Gastrocnemius medialis (tissue), 4 donors: ENCODE data around the gene IL15. TPM values are rescaled to one million over a fixed set of nuclear protein-coding genes. Genes with fewer than 3 reads are reported as not detected.

Experiments
- ATAC-seq, 2 donors: fragments of 150-250 bp; one replicate each; pipeline ENCODE4 v1.9.1; 2016
- DNase-seq, 2 donors: peaks; one replicate each; pipeline ENCODE4 v3.0.0-alpha.2; 2019
- H3K27ac ChIP-seq, 4 donors: fragments of 200-600 bp; sonication (generic); 1 replicate in 1 of 4; 2 replicates in 3 of 4; pipeline ENCODE4 v1.5.1; 2016 to 2018; ENCODE audit warnings: mild to moderate bottlenecking in 2 of 4, moderate library complexity in 1 of 4
- H3K27me3 ChIP-seq, 3 donors: fragments of 200-600 bp; sonication (generic) in 2 of 3; 1 replicate in 1 of 3; 2 replicates in 2 of 3; pipeline versions ENCODE4 v1.5.1 to v1.6.0; 2016 to 2019; ENCODE audit warnings: mild to moderate bottlenecking in 1 of 3, moderate library complexity in 1 of 3
- H3K36me3 ChIP-seq, 2 donors: fragments of 200-600 bp; sonication (generic) in 1 of 2; one replicate each; pipeline ENCODE4 v1.5.1; 2017 to 2018
- H3K4me1 ChIP-seq, 2 donors: fragments of 200-600 bp; sonication (generic) in 1 of 2; one replicate each; pipeline ENCODE4 v1.5.1; 2016 to 2017; ENCODE audit warnings: mild to moderate bottlenecking in 2 of 2
- H3K4me3 ChIP-seq, 4 donors: fragments of 200-600 bp; sonication (generic) in 3 of 4; 1 replicate in 1 of 4; 2 replicates in 3 of 4; pipeline ENCODE4 v1.5.1; 2016 to 2019; ENCODE audit warnings: mild to moderate bottlenecking in 2 of 4
- H3K9me3 ChIP-seq, 3 donors: fragments of 200-600 bp; sonication (generic) in 2 of 3; 1 replicate in 1 of 3; 2 replicates in 2 of 3; pipeline ENCODE4 v1.5.1; 2016 to 2019
- CTCF ChIP-seq, 5 experiments: fragments of 450-650 bp in 3 of 5; fragments of 200-600 bp in 2 of 5; sonication (generic) in 2 of 5; IDR thresholded peaks in 4 of 5; conservative IDR thresholded peaks in 1 of 5; 1 replicate in 4 of 5; 2 replicates in 1 of 5; pipeline ENCODE4 v1.5.1; 2016 to 2019; ENCODE audit warnings: antibody characterized with exemption in 5 of 5, mild to moderate bottlenecking in 3 of 5, moderate library complexity in 3 of 5
- POLR2A ChIP-seq, 2 donors: fragments of 450-650 bp; IDR thresholded peaks; one replicate each; pipeline ENCODE4 v1.6.1; 2017; ENCODE audit warnings: antibody characterized with exemption in 2 of 2, mild to moderate bottlenecking in 2 of 2, moderate library complexity in 2 of 2
- in situ Hi-C, 4 donors: fragments of 200-750 bp; cut with MboI; loops; one replicate each; pipeline versions ENCODE4 v1.15.0 to v1.8.0; 2017; ENCODE audit warnings: low sequenced_read_pairs in 4 of 4
- intact Hi-C: fragments of 100-400 bp; cut with DNase I; formaldehyde crosslinking; loops from one replicate; pipeline ENCODE4 v1.15.1; 2023; ENCODE audit warnings: low total_unique reads
- total RNA-seq, 4 donors: library from RNA; depleted of rRNA; stranded (reverse); fragments of >200 nt; gene quantifications; one replicate each; pipeline versions ENCODE4 v1.1.0 to v1.2.3, GENCODE V29; 2016

IL15 gene
- total RNA-seq, 4 donors from 2014 or later: 2.1 to 6.1 (median 2.7) TPM

GRCh38 chr4:141620715-141621114 is 15.7 kb upstream of the IL15 start:
- Histone ChIP-seq H3K4me3 (no peak overlapping the region), H3K9me3 (no peaks in the 10 kb centered on the region), H3K36me3 (no peaks in the 10 kb centered on the region), H3K27ac (no peak overlapping the region), H3K27me3 (no peaks in the 10 kb centered on the region), H3K4me1 (no peaks in the 10 kb centered on the region)
- DNase-seq (no peak), ATAC-seq (no peak)
- in situ Hi-C loops: no loop called here
- TF ChIP-seq CTCF (IDR thresholded peaks at IDR 0.05 in 4 of 5, conservative IDR thresholded peaks at IDR 0.05 in 1 of 5): no peak
- intact Hi-C loops: no loop called here

- in situ Hi-C loops: no loop called here
- Histone ChIP-seq H3K4me3 (no peak overlapping the region), H3K27ac (no peak overlapping the region), H3K9me3 (no peaks in the 10 kb centered on the region), H3K4me1 (no peaks in the 10 kb centered on the region), H3K27me3 (no peaks in the 10 kb centered on the region), H3K36me3 (no peaks in the 10 kb centered on the region)
- no peak for ATAC-seq
- DNase-seq: no peak
- intact Hi-C loops: no loop called here
- TF ChIP-seq POLR2A (IDR thresholded peaks at IDR 0.05) (no peak), CTCF (IDR thresholded peaks at IDR 0.05 in 4 of 5, conservative IDR thresholded peaks at IDR 0.05 in 1 of 5) (no peak)
Observed at GRCh38 chr4:141625023-141625422, 11.4 kb upstream of the IL15 start.

GRCh38 chr4:141630854-141631253 is 5.5 kb upstream of the IL15 start:
- Histone ChIP-seq H3K4me1 (peaks cover 0 to 4% of the 10 kb centered on the region in 2 donors), H3K27ac (no peak overlapping the region), H3K36me3 (no peaks in the 10 kb centered on the region), H3K4me3 (no peak overlapping the region), H3K9me3 (no peaks in the 10 kb centered on the region), H3K27me3 (no peaks in the 10 kb centered on the region)
- DNase-seq (no peak), ATAC-seq (no peak)
- in situ Hi-C loops (no loop called here), intact Hi-C loops (no loop called here)
- no peak for TF ChIP-seq POLR2A (IDR thresholded peaks at IDR 0.05)
- no peak for TF ChIP-seq CTCF (IDR thresholded peaks at IDR 0.05 in 4 of 5, conservative IDR thresholded peaks at IDR 0.05 in 1 of 5)

GRCh38 chr4:141635736-141636081 is 674 bp upstream of the IL15 start:
- H3K9me3 ChIP-seq: no peaks in the 10 kb centered on the region
- ATAC-seq (peak in 1 of 2 donors; percentile 54), DNase-seq (no peak)
- H3K27ac ChIP-seq: peak overlapping the region in 3 of 4 donors; percentile 81 to 89 (median 85)
- H3K4me3 ChIP-seq: peak overlapping the region; percentile 68 to 97 (median 84)
- H3K4me1 ChIP-seq: peaks cover 19 to 26% of the 10 kb centered on the region in 2 donors
- intact Hi-C loops: loop anchor here (5.0 kb wide), 2 partner anchors 308 to 413 kb away; partner anchors contain the start of gene ZNF330
- H3K27me3 ChIP-seq: no peaks in the 10 kb centered on the region
- TF ChIP-seq CTCF (IDR thresholded peaks at IDR 0.05 in 4 of 5, conservative IDR thresholded peaks at IDR 0.05 in 1 of 5) (no peak), POLR2A (IDR thresholded peaks at IDR 0.05) (no peak)
- H3K36me3 ChIP-seq: no peaks in the 10 kb centered on the region
- in situ Hi-C loops: no loop called here
